Thyroid gland (tissue), 4 donors: ENCODE measurements around the gene ANKRD45. TPM values are rescaled to one million over a fixed set of nuclear protein-coding genes. Genes with fewer than 3 reads are reported as not detected.
"Not testable (repeated sequence)": the region's sequence is repeated elsewhere in the genome, so short reads cannot be mapped to it uniquely, and the experiment has no call there.

Source experiments
- DNase-seq, 2 donors: peaks; one replicate each; pipeline ENCODE4 v3.0.0-alpha.2; 2019
- H3K27ac ChIP-seq, 3 donors: fragments of 200-600 bp; sonication (generic); 1 replicate in 2 of 3; 2 replicates in 1 of 3; pipeline ENCODE4 v1.5.1; 2016 to 2019; ENCODE audit warnings: mild to moderate bottlenecking in 1 of 3, moderate library complexity in 1 of 3
- H3K27me3 ChIP-seq: fragments of 200-600 bp; sonication (generic); one replicate; pipeline ENCODE4 v1.5.1; 2019
- H3K36me3 ChIP-seq, 2 donors: fragments of 200-600 bp; sonication (generic); one replicate each; pipeline ENCODE4 v1.5.1; 2016 to 2019
- H3K4me1 ChIP-seq, 2 donors: fragments of 200-600 bp; sonication (generic); one replicate each; pipeline ENCODE4 v1.5.1; 2017 to 2019
- H3K4me3 ChIP-seq, 3 donors: fragments of 200-600 bp; sonication (generic); replicated peaks in 1 of 3; 1 replicate in 2 of 3; 2 replicates in 1 of 3; pipeline ENCODE4 v1.5.1; 2016; ENCODE audit warnings: mild to moderate bottlenecking in 1 of 3
- H3K9me3 ChIP-seq: fragments of 200-600 bp; sonication (generic); one replicate; pipeline ENCODE4 v1.5.1; 2017
- CTCF ChIP-seq, 6 experiments: fragments of 200-600 bp in 3 of 6; fragments of 450-650 bp in 3 of 6; sonication (generic) in 3 of 6; IDR thresholded peaks; one replicate each; pipeline ENCODE4 v1.5.1; 2016 to 2019; ENCODE audit warnings: antibody characterized with exemption in 6 of 6, mild to moderate bottlenecking in 2 of 6, inconsistent platforms in 1 of 6, moderate library complexity in 1 of 6
- POLR2A ChIP-seq, 2 donors: fragments of 450-650 bp; IDR thresholded peaks; one replicate each; pipeline ENCODE4 v1.6.1; 2017; ENCODE audit warnings: antibody characterized with exemption in 2 of 2, mild to moderate bottlenecking in 2 of 2, moderate library complexity in 1 of 2
- WGBS, 2 donors: methylation state at CpG; one replicate each; pipeline ENCODE4 v1.1.5; 2017; 5-methylcytosine and 5-hydroxymethylcytosine counted together
- intact Hi-C: fragments of 100-400 bp; cut with DNase I; formaldehyde crosslinking; loops from one replicate; pipeline ENCODE4 v1.15.1; 2023
- total RNA-seq, 4 donors: library from RNA; depleted of rRNA; stranded (reverse); fragments of >200 nt; gene quantifications; one replicate each; pipeline ENCODE4 v1.2.3, GENCODE V29; 2016

ANKRD45 gene
- total RNA-seq, 4 donors from 2014 or later, result 0.27 to 2.3 (median 0.94) TPM

- WGBS, 2 donors, result 84% methylated on average over 4 of the region's 4 CpGs
- Histone ChIP-seq H3K27ac (no peak overlapping the region), H3K36me3 (no peaks in the 10 kb centered on the region), H3K4me3 (no peak overlapping the region), H3K27me3 (no peaks in the 10 kb centered on the region), H3K4me1 (no peaks in the 10 kb centered on the region), H3K9me3 (no peaks in the 10 kb centered on the region)
- TF ChIP-seq POLR2A (IDR thresholded peaks at IDR 0.05) (no peak), CTCF (IDR thresholded peaks at IDR 0.05) (no peak)
- DNase-seq, result no peak
- intact Hi-C loops, result no loop called here
These were observed 61.0 kb downstream of the ANKRD45 start for GRCh38 chr1:173608503-173609216.

GRCh38 chr1:173603056-173603591 lies 66.5 kb downstream of the ANKRD45 start, which contains the start of gene SLC9C2:
SLC9C2 (minus strand) TSS chr1:173603072; CDS start chr1:173601776, 1,296 bp downstream.
- no peaks in the 10 kb centered on the region for H3K9me3 ChIP-seq
- no peaks in the 10 kb centered on the region for H3K36me3 ChIP-seq
- 53 to 57% methylated on average over 5 of the region's 5 CpGs for WGBS, 2 donors
- peak; percentile 4 to 7 for DNase-seq
- no peak within 1 kb of the TSS for H3K27ac ChIP-seq
- intact Hi-C loops, result no loop called here
- H3K4me1 ChIP-seq, result no peaks in the 10 kb centered on the region
- TF ChIP-seq POLR2A (IDR thresholded peaks at IDR 0.05) (no peak), CTCF (IDR thresholded peaks at IDR 0.05) (no peak)
- no peaks in the 10 kb centered on the region for H3K27me3 ChIP-seq
- H3K4me3 ChIP-seq, result no peak within 1 kb of the TSS

DNA sequence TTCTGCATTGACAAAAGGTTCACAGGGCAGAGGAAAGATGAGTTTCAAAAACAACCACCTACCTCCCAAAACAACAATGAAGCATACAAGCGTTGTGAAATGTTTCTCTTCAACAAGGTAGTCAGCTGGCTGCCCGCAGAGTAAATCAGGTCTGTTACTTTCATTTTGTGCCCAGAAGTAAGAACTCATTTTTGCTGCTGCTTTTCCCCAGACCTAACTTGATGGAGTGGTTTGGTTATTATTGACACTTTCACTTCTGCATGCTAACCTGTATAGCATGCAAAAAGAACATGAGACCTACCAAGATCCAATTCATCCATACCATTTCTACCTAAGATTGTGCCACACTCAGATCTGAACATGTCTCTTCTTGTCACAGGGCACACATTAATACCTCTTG lies 68.1 kb downstream of the ANKRD45 start:
- no peak overlapping the region for H3K27ac ChIP-seq
- H3K36me3 ChIP-seq, result no peaks in the 10 kb centered on the region
- WGBS, 2 donors, result 62 to 72% methylated on average over 2 of the region's 2 CpGs
- no peaks in the 10 kb centered on the region for H3K27me3 ChIP-seq
- TF ChIP-seq CTCF (IDR thresholded peaks at IDR 0.05) (no peak), POLR2A (IDR thresholded peaks at IDR 0.05) (no peak)
- no peaks in the 10 kb centered on the region for H3K9me3 ChIP-seq
- intact Hi-C loops, result no loop called here
- DNase-seq, result no peak
- H3K4me1 ChIP-seq, result no peaks in the 10 kb centered on the region
- H3K4me3 ChIP-seq, result no peak overlapping the region

- TF ChIP-seq POLR2A (IDR thresholded peaks at IDR 0.05) (no peak), CTCF (IDR thresholded peaks at IDR 0.05) (no peak)
- H3K27me3 ChIP-seq, result no peaks in the 10 kb centered on the region
- intact Hi-C loops, result no loop called here
- WGBS, 2 donors, result 90 to 92% methylated on average over 3 of the region's 3 CpGs
- no peak overlapping the region for H3K4me3 ChIP-seq
- H3K4me1 ChIP-seq, result no peaks in the 10 kb centered on the region
- no peak for DNase-seq
- no peaks in the 10 kb centered on the region for H3K36me3 ChIP-seq
- no peak overlapping the region for H3K27ac ChIP-seq
- H3K9me3 ChIP-seq, result no peaks in the 10 kb centered on the region
These were observed 73.4 kb downstream of the ANKRD45 start for GRCh38 chr1:173596097-173596825.

- H3K27ac ChIP-seq, intact Hi-C loops, H3K27me3 ChIP-seq, H3K9me3 ChIP-seq, H3K36me3 ChIP-seq, DNase-seq, H3K4me3 ChIP-seq, H3K4me1 ChIP-seq: not testable (repeated sequence)
- WGBS, 2 donors, result 86 to 87% methylated on average over 5 of the region's 5 CpGs
These were observed 78.5 kb downstream of the ANKRD45 start for GRCh38 chr1:173591138-173591537.
